ENCODE measurements around the gene TMED3. TPM values are rescaled to one million over a fixed set of nuclear protein-coding genes. Genes with fewer than 3 reads are reported as not detected.

The TMED3 gene
- total and polyA plus RNA-seq, 9 of the 15 experiments (the other 6 are each of a cell fraction or from before 2014, with no cell fraction given), result 6.1 to 89.6 (median 51.4) TPM

DNA sequence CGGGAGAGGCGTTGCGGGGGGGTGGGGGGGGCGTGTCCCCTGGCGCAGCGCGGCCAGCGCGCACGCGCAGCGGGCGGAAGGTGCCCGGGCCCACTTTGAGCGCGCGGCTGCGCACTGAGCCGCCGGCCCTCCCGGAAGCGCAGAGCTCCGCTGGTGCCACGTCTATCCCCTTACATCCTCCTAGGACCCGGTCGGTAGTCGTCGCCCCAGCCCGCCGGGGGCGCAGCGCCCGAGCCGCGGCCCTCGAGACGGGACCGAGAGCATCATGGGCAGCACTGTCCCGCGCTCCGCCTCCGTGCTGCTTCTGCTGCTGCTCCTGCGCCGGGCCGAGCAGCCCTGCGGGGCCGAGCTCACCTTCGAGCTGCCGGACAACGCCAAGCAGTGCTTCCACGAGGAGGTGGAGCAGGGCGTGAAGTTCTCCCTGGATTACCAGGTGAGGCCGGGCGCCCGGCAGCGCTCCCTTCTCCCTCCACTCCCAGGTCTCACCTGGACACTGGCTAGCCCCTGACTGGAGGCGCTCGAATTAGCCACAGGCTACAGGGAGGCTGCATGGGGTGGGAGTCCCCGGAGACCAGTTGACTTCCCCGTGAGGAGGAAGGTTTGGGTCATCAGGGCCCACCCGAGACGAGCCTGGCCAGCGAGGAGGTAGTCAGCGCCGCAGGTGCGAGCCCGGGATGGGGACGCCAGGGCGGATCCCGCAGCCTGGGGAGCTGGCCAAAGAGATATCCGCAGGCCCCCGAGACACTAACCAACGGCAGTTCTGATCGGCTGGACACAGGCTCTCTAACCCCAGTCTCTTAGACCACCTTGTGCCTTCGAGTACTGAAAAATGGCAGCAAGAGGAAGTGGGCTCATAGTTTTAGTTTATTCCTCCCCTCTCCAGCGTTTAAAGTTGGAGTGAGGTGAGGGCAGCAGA, at the start of gene TMED3 (continued):
- TF ChIP-seq MAFG (tag; conservative IDR thresholded peaks at IDR 0.05) (no peak), CREB3L1 (IDR thresholded peaks at IDR 0.05; ENCODE audit: borderline replicate concordance, low read depth) (peak; percentile 97), NCOA2 (IDR thresholded peaks at IDR 0.05; ENCODE audit: partially characterized antibody in 2 of 2) (no peak), C11orf30 (IDR thresholded peaks at IDR 0.05; ENCODE audit: low read depth) (no peak), ZNF146 (CRISPR knock-in tag; IDR thresholded peaks at IDR 0.05; ENCODE audit: unreplicated experiment) (no peak), TBP (optimal IDR thresholded peaks at IDR 0.05; ENCODE audit: low read depth, low read length) (peak; percentile 53), BACH1 (tag; IDR thresholded peaks at IDR 0.05) (no peak), ZNF212 (CRISPR knock-in tag; IDR thresholded peaks at IDR 0.05) (no peak), MED1 (CRISPR knock-in tag; IDR thresholded peaks at IDR 0.05; ENCODE audit: borderline replicate concordance) (no peak), SLC30A9 (CRISPR knock-in tag; IDR thresholded peaks at IDR 0.05) (no peak), HEY1 (CRISPR knock-in tag; IDR thresholded peaks at IDR 0.05; ENCODE audit: borderline replicate concordance) (no peak)
- TF ChIP-seq, protein P1, sequence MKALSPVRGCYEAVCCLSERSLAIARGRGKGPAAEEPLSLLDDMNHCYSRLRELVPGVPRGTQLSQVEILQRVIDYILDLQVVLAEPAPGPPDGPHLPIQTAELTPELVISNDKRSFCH (CRISPR knock-in tag; IDR thresholded peaks at IDR 0.05), result no peak
- TF ChIP-seq, protein P1 (tag; IDR thresholded peaks at IDR 0.05), result no peak
- TF ChIP-seq, protein P2, sequence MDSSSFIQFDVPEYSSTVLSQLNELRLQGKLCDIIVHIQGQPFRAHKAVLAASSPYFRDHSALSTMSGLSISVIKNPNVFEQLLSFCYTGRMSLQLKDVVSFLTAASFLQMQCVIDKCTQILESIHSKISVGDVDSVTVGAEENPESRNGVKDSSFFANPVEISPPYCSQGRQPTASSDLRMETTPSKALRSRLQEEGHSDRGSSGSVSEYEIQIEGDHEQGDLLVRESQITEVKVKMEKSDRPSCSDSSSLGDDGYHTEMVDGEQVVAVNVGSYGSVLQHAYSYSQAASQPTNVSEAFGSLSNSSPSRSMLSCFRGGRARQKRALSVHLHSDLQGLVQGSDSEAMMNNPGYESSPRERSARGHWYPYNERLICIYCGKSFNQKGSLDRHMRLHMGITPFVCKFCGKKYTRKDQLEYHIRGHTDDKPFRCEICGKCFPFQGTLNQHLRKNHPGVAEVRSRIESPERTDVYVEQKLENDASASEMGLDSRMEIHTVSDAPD (CRISPR knock-in tag; IDR thresholded peaks at IDR 0.05), result no peak
- TF ChIP-seq, protein P3, sequence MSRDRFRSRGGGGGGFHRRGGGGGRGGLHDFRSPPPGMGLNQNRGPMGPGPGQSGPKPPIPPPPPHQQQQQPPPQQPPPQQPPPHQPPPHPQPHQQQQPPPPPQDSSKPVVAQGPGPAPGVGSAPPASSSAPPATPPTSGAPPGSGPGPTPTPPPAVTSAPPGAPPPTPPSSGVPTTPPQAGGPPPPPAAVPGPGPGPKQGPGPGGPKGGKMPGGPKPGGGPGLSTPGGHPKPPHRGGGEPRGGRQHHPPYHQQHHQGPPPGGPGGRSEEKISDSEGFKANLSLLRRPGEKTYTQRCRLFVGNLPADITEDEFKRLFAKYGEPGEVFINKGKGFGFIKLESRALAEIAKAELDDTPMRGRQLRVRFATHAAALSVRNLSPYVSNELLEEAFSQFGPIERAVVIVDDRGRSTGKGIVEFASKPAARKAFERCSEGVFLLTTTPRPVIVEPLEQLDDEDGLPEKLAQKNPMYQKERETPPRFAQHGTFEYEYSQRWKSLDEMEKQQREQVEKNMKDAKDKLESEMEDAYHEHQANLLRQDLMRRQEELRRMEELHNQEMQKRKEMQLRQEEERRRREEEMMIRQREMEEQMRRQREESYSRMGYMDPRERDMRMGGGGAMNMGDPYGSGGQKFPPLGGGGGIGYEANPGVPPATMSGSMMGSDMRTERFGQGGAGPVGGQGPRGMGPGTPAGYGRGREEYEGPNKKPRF (IDR thresholded peaks at IDR 0.05; ENCODE audit: low read depth, low read length), result no peak
- TF ChIP-seq, protein P4, sequence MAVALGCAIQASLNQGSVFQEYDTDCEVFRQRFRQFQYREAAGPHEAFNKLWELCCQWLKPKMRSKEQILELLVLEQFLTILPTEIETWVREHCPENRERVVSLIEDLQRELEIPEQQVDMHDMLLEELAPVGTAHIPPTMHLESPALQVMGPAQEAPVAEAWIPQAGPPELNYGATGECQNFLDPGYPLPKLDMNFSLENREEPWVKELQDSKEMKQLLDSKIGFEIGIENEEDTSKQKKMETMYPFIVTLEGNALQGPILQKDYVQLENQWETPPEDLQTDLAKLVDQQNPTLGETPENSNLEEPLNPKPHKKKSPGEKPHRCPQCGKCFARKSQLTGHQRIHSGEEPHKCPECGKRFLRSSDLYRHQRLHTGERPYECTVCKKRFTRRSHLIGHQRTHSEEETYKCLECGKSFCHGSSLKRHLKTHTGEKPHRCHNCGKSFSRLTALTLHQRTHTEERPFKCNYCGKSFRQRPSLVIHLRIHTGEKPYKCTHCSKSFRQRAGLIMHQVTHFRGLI (CRISPR knock-in tag; IDR thresholded peaks at IDR 0.05), result no peak
